ENCODE results near the gene DLX4.

The DLX4 gene

GRCh38 chr17:49969795-49970389, 902 bp downstream of the DLX4 start:
- ATAC-seq, result no peak

DNA sequence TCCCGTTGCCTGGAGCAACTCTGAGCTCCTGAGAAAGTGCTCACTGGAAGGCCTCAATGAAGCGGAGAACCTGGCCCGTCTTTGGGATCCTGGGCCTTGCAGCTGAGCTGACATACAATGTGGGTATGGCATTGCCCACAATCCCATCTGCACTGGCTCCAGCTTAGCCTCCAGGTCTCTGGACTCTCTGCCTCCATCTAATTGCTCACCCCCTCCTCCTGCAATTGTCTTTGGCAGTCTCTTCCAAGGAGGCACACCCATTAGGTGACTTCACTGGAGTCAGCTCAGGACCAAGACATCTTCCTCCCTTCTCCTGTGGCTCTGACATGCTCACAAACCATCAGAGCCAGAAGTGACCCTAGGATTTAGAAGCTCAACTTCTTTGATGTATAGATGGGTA, 1.5 kb downstream of the DLX4 start:
- ATAC-seq, result no peak
- TF ChIP-seq BACH2 (CRISPR knock-in tag; IDR thresholded peaks at IDR 0.05; ENCODE audit: borderline replicate concordance), result no peak
- TF ChIP-seq GLIS3 (CRISPR knock-in tag; IDR thresholded peaks at IDR 0.05), result no peak
- TF ChIP-seq RARB (CRISPR knock-in tag; IDR thresholded peaks at IDR 0.05), result no peak
- no peak for TF ChIP-seq CSDC2 (CRISPR knock-in tag; IDR thresholded peaks at IDR 0.05)
- TF ChIP-seq PPARA (CRISPR knock-in tag; IDR thresholded peaks at IDR 0.05; ENCODE audit: borderline replicate concordance), result no peak
- no peak for TF ChIP-seq TCF4 (CRISPR knock-in tag; IDR thresholded peaks at IDR 0.05; ENCODE audit: borderline replicate concordance)
- TF ChIP-seq ISL1 (CRISPR knock-in tag; IDR thresholded peaks at IDR 0.05), result no peak
- TF ChIP-seq ZNF8 (CRISPR knock-in tag; IDR thresholded peaks at IDR 0.05), result no peak
- no peak for TF ChIP-seq ZFP30 (CRISPR knock-in tag; IDR thresholded peaks at IDR 0.05)
- TF ChIP-seq ZC3H10 (CRISPR knock-in tag; IDR thresholded peaks at IDR 0.05), result no peak
- TF ChIP-seq SNAI2 (CRISPR knock-in tag; IDR thresholded peaks at IDR 0.05), result no peak
- TF ChIP-seq ZFP3 (CRISPR knock-in tag; IDR thresholded peaks at IDR 0.05), result no peak

More at GRCh38 chr17:49969795-49970389, 902 bp downstream of the DLX4 start:
- TF ChIP-seq ESRRG (CRISPR knock-in tag; IDR thresholded peaks at IDR 0.05) (no peak), PPARA (CRISPR knock-in tag; IDR thresholded peaks at IDR 0.05; ENCODE audit: borderline replicate concordance) (no peak), ISL1 (CRISPR knock-in tag; IDR thresholded peaks at IDR 0.05) (no peak), ARNTL (CRISPR knock-in tag; IDR thresholded peaks at IDR 0.05; ENCODE audit: borderline replicate concordance, low read depth) (no peak), GLIS3 (CRISPR knock-in tag; IDR thresholded peaks at IDR 0.05) (no peak), TOX (CRISPR knock-in tag; IDR thresholded peaks at IDR 0.05; ENCODE audit: borderline replicate concordance) (no peak), SNAI2 (CRISPR knock-in tag; IDR thresholded peaks at IDR 0.05) (no peak), ZNF8 (CRISPR knock-in tag; IDR thresholded peaks at IDR 0.05) (no peak), ZC3H10 (CRISPR knock-in tag; IDR thresholded peaks at IDR 0.05) (no peak), ZFP3 (CRISPR knock-in tag; IDR thresholded peaks at IDR 0.05) (no peak), ZNF565 (CRISPR knock-in tag; conservative IDR thresholded peaks at IDR 0.05; ENCODE audit: low read depth) (no peak)
- TF ChIP-seq, protein P1, sequence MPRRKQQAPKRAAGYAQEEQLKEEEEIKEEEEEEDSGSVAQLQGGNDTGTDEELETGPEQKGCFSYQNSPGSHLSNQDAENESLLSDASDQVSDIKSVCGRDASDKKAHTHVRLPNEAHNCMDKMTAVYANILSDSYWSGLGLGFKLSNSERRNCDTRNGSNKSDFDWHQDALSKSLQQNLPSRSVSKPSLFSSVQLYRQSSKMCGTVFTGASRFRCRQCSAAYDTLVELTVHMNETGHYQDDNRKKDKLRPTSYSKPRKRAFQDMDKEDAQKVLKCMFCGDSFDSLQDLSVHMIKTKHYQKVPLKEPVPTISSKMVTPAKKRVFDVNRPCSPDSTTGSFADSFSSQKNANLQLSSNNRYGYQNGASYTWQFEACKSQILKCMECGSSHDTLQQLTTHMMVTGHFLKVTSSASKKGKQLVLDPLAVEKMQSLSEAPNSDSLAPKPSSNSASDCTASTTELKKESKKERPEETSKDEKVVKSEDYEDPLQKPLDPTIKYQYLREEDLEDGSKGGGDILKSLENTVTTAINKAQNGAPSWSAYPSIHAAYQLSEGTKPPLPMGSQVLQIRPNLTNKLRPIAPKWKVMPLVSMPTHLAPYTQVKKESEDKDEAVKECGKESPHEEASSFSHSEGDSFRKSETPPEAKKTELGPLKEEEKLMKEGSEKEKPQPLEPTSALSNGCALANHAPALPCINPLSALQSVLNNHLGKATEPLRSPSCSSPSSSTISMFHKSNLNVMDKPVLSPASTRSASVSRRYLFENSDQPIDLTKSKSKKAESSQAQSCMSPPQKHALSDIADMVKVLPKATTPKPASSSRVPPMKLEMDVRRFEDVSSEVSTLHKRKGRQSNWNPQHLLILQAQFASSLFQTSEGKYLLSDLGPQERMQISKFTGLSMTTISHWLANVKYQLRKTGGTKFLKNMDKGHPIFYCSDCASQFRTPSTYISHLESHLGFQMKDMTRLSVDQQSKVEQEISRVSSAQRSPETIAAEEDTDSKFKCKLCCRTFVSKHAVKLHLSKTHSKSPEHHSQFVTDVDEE (CRISPR knock-in tag; IDR thresholded peaks at IDR 0.05), result no peak
- TF ChIP-seq, protein P2, sequence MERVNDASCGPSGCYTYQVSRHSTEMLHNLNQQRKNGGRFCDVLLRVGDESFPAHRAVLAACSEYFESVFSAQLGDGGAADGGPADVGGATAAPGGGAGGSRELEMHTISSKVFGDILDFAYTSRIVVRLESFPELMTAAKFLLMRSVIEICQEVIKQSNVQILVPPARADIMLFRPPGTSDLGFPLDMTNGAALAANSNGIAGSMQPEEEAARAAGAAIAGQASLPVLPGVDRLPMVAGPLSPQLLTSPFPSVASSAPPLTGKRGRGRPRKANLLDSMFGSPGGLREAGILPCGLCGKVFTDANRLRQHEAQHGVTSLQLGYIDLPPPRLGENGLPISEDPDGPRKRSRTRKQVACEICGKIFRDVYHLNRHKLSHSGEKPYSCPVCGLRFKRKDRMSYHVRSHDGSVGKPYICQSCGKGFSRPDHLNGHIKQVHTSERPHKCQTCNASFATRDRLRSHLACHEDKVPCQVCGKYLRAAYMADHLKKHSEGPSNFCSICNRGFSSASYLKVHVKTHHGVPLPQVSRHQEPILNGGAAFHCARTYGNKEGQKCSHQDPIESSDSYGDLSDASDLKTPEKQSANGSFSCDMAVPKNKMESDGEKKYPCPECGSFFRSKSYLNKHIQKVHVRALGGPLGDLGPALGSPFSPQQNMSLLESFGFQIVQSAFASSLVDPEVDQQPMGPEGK (CRISPR knock-in tag; IDR thresholded peaks at IDR 0.05; ENCODE audit: borderline replicate concordance), result no peak

GRCh38 chr17:49971199-49971847, 2.3 kb downstream of the DLX4 start:
- no peak for TF ChIP-seq ESRRG (CRISPR knock-in tag; IDR thresholded peaks at IDR 0.05)
- ATAC-seq, result no peak

GRCh38 chr17:49971848-49972485, 3.0 kb downstream of the DLX4 start:
- TF ChIP-seq, protein P3, sequence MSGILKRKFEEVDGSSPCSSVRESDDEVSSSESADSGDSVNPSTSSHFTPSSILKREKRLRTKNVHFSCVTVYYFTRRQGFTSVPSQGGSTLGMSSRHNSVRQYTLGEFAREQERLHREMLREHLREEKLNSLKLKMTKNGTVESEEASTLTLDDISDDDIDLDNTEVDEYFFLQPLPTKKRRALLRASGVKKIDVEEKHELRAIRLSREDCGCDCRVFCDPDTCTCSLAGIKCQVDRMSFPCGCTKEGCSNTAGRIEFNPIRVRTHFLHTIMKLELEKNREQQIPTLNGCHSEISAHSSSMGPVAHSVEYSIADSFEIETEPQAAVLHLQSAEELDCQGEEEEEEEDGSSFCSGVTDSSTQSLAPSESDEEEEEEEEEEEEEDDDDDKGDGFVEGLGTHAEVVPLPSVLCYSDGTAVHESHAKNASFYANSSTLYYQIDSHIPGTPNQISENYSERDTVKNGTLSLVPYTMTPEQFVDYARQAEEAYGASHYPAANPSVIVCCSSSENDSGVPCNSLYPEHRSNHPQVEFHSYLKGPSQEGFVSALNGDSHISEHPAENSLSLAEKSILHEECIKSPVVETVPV (CRISPR knock-in tag; IDR thresholded peaks at IDR 0.05), result no peak
- TF ChIP-seq ZFP3 (CRISPR knock-in tag; IDR thresholded peaks at IDR 0.05) (no peak), RARB (CRISPR knock-in tag; IDR thresholded peaks at IDR 0.05) (no peak), GLIS3 (CRISPR knock-in tag; IDR thresholded peaks at IDR 0.05) (no peak), ZFP30 (CRISPR knock-in tag; IDR thresholded peaks at IDR 0.05) (no peak), CREB5 (CRISPR knock-in tag; IDR thresholded peaks at IDR 0.05; ENCODE audit: low read depth) (no peak), SNAI2 (CRISPR knock-in tag; IDR thresholded peaks at IDR 0.05) (no peak), ZNF565 (CRISPR knock-in tag; conservative IDR thresholded peaks at IDR 0.05; ENCODE audit: low read depth) (no peak), CSDC2 (CRISPR knock-in tag; IDR thresholded peaks at IDR 0.05) (no peak)
- TF ChIP-seq, protein P2 (CRISPR knock-in tag; IDR thresholded peaks at IDR 0.05; ENCODE audit: borderline replicate concordance), result no peak
- peak; percentile 17; the same call in 2 of the 3 replicates for ATAC-seq
